Choroid plexus epithelial cell (primary cell): Measurements from ENCODE around the gene XRCC3.

Experiments used
- DNase-seq: peaks from one replicate; pipeline ENCODE4 v3.0.0-alpha.2; 2010; ENCODE audit warnings: low read depth
- H3K4me3 ChIP-seq: 2 replicates; pipeline ENCODE4 v1.5.1; 2011; ENCODE audit warnings: low read depth, mild to moderate bottlenecking, control low read depth, low read length, moderate library complexity
- TF ChIP-seq, protein P1 (sequence below): conservative IDR thresholded peaks from 2 replicates; pipeline ENCODE4 v1.5.1; 2011; ENCODE audit warnings: low read depth, mild to moderate bottlenecking, control low read depth, inconsistent platforms, low read length, moderate library complexity

Gene XRCC3

DNA sequence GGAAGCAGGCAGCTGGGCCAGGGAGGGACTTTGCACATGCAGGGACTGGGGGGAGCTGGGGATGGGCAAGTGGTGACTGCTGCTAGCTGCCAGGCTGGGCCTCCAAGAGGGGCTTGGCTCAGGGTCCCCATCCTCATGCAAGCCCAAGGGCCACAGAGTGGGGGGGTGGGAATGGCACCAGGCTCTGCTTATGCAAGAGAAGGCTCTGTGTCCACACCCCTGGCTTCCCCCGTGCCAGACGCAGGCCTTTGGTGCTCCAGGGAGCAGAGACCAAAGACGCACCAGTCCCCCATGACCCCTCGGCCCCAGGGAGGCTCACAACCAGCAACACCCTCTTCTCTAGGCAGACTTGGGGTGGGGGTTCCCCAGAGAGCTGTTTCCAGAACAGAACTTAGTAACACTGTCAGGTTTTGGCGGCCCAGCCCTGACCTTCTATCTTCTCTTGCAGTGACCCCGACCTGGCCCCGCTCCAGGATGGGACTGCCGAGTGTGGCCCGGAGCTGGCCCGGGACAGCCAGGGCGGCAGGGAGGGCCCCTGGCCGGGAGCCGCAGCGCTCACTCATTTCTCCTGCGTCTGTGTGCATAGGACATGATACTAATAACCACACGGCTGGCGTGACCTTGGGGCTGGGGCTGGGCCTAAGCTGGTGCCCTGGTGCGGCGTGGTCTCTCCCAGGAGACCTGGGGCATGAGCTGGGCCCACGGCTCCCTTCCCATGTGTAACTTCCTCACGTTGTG, 14.3 kb downstream of the XRCC3 start:
- TF ChIP-seq, protein P1, sequence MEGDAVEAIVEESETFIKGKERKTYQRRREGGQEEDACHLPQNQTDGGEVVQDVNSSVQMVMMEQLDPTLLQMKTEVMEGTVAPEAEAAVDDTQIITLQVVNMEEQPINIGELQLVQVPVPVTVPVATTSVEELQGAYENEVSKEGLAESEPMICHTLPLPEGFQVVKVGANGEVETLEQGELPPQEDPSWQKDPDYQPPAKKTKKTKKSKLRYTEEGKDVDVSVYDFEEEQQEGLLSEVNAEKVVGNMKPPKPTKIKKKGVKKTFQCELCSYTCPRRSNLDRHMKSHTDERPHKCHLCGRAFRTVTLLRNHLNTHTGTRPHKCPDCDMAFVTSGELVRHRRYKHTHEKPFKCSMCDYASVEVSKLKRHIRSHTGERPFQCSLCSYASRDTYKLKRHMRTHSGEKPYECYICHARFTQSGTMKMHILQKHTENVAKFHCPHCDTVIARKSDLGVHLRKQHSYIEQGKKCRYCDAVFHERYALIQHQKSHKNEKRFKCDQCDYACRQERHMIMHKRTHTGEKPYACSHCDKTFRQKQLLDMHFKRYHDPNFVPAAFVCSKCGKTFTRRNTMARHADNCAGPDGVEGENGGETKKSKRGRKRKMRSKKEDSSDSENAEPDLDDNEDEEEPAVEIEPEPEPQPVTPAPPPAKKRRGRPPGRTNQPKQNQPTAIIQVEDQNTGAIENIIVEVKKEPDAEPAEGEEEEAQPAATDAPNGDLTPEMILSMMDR: no peak
- DNase-seq: no peak
- H3K4me3 ChIP-seq: no peak overlapping the region

DNA sequence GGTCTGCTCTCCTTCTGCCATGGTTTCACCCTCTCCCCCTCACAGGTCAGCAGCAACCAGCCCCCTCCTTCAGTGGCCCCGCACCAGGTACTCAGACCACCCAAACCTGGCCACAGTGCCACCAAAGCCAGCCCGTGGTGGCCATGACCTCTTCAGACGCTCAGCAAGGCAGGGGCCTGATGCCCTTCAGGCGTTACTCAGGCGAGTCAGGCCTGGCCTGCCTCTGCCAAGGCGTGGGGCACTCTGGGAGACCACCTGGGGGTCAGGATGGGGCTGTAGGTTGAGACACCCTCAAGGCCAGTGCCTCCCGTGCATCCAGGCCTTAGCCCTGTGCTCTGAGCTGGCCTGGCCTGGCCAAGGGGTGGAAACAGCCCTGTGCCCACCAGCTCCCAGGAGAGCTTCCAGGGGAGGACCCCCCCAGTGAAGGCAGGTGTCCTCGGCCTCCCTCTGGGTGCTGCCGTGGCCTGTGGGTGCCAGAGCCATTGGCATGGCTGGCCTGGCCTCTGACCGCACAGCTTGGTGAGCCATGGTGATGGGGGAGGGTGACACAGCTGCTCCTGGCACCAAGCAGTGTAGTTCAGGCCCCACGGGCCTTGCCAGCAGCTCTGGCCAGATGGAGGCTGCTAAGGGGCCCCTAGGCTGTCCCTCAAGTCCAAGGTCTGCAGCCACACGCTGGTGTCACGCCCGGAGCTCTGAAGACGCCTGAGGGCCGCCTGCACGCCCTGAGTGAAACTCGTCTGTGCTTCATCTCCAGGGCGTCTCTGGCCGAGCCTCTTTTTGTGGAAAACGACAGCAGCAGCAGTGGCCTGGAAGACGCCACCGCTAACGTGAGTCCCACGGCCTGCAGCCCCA, 15.1 kb downstream of the XRCC3 start:
- no peak for DNase-seq
- H3K4me3 ChIP-seq: no peak overlapping the region
- TF ChIP-seq, protein P1: no peak

- DNase-seq: no peak
- no peak overlapping the region for H3K4me3 ChIP-seq
- TF ChIP-seq, protein P1: no peak
Observed at GRCh38 chr14:103699261-103699661, 16.0 kb downstream of the XRCC3 start.

DNA sequence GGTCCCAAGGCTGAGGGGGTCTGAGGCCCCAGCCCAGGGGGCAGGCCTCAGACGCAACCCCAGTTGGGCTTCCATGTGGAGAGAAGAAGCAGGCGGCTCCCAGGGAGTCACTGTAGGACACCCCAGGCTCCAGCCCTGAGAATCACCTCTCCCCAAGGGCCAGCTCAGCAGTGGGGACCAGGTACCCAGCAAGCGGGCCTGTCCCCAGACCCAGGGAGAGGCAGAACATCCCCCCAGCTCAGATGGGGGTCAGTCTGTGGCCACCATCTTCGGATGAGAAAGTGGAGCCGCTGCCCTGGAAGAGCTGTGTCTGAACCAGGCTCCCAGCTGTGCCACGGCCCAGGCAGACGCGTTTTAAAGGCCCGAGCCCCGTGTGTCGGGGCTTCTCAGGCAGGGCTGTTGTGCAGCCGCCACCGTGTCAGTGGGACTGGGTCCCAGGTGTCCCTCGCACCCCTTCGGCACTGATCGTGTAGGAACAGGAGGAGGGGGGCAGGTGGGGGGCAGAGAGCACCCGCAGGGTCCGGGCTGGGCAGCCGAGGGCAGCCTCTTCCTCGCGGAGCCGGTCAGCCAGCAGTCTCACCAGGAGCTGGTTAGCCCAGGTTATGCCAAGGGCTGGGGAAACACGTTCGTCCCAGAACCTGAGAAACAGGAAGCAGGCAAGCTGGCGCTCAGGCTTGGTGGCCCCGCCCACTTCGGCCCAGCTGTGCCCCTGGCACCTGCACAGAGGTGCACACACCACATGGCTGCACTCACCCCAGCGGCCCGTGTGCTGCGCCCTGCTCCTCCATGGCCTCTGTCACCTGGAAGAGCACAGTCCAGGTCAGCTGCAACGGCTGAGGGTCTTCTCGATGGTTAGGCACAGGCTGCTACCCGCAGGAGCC, 16.6 kb downstream of the XRCC3 start:
- no peak for DNase-seq
- TF ChIP-seq, protein P1: no peak
- no peak overlapping the region for H3K4me3 ChIP-seq

- no peak overlapping the region for H3K4me3 ChIP-seq
- TF ChIP-seq, protein P1: no peak
- no peak for DNase-seq
Observed at GRCh38 chr14:103697603-103698379, 17.5 kb downstream of the XRCC3 start.

DNA sequence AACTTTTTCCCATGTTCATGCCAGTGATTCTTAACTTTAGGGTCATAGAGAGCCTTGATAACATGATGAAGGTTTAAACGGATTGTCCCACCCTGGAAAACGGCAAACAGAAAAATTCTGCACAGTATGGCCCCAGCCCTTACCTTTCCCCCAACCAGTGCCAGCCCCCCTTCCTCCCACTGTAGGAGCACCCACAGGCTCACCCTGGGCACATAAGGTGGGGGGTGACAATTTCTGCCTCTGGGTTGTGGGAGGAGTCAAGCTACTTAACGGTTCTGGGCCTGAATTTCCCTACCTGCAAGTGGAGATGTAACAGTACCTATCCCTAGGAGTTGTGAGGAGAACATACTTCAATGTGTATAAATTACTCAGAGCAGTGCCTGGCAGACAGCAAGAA, 18.0 kb downstream of the XRCC3 start:
- no peak for DNase-seq
- TF ChIP-seq, protein P1: no peak
- H3K4me3 ChIP-seq: no peak overlapping the region
